PC-3 (cell line): ENCODE measurements around the gene TMEM223. TPM values are rescaled to one million over a fixed set of nuclear protein-coding genes. Genes with fewer than 3 reads are reported as not detected.
"Not testable (repeated sequence)": the region's sequence is repeated elsewhere in the genome, so short reads cannot be mapped to it uniquely, and the experiment has no call there.

Experiments used
- ATAC-seq: fragments of 200-7000 bp; cut with Tn5 transposase; 2 replicates; pipeline ENCODE4 v1.9.1; 2020; ENCODE audit warnings: mild to moderate bottlenecking, moderate library complexity
- Bru-seq: library from RNA; stranded (reverse); fragments of 400-500 nt; gene quantifications from one replicate; lab custom pipeline; 2021; lab: Mats Ljungman, UMichigan
- BruChase-seq, 2 experiments: library from RNA; stranded (reverse); fragments of 400-500 nt; gene quantifications; one replicate each; lab custom pipeline; 2021; lab: Mats Ljungman, UMichigan
- BruUV-seq: library from RNA; stranded (reverse); fragments of 400-500 nt; replicated peaks from 2 replicates; lab custom pipeline; 2021; lab: Mats Ljungman, UMichigan
- CTCF ChIA-PET: fragments of 300-600 bp; sonication (Branson Sonifier 250); formaldehyde crosslinking; loops from one replicate; lab custom pipeline; 2022; ENCODE audit warnings: antibody characterized with exemption; lab: Charles Lee
- POLR2A ChIA-PET: fragments of 300-600 bp; sonication (Branson Sonifier 250); formaldehyde crosslinking; loops from one replicate; lab custom pipeline; 2022; ENCODE audit warnings: antibody characterized with exemption; ENCODE audit not compliant: unreplicated experiment; lab: Charles Lee
- DNase-seq: peaks from one replicate; pipeline ENCODE4 v3.0.0-alpha.2; 2015
- H2AFZ ChIP-seq: fragments of 300-600 bp; sonication (generic); 2 replicates; pipeline ENCODE4 v1.6.0; 2016; ENCODE audit warnings: antibody characterized with exemption, low read length
- H3F3A ChIP-seq: fragments of 300-600 bp; sonication (generic); one replicate; pipeline ENCODE4 v1.6.0; 2017; ENCODE audit warnings: antibody characterized with exemption, low read length, control low read depth, mild to moderate bottlenecking; ENCODE audit not compliant: unreplicated experiment
- H3K27ac ChIP-seq: fragments of 300-600 bp; sonication (generic); 2 replicates; pipeline ENCODE4 v1.5.1; 2016; ENCODE audit warnings: mild to moderate bottlenecking, low read length
- H3K27me3 ChIP-seq: fragments of 300-600 bp; sonication (generic); 2 replicates; pipeline ENCODE4 v1.6.1; 2016; ENCODE audit warnings: low read length, mixed read lengths
- H3K36me3 ChIP-seq: fragments of 300-600 bp; sonication (generic); 2 replicates; pipeline ENCODE4 v1.6.1; 2016; ENCODE audit warnings: low read depth, mixed run types, low read length, mixed read lengths
- H3K4me1 ChIP-seq: fragments of 300-600 bp; sonication (generic); 2 replicates; pipeline ENCODE4 v1.5.1; 2016; ENCODE audit warnings: low read length; ENCODE audit not compliant: insufficient read depth
- H3K4me2 ChIP-seq: fragments of 300-600 bp; sonication (generic); 2 replicates; pipeline ENCODE4 v1.6.0; 2016; ENCODE audit warnings: low read length
- H3K4me3 ChIP-seq: fragments of 300-600 bp; sonication (generic); 2 replicates; pipeline ENCODE4 v1.5.1; 2016; ENCODE audit warnings: mild to moderate bottlenecking, low read length, mixed read lengths
- H3K79me2 ChIP-seq: fragments of 300-600 bp; sonication (generic); 2 replicates; pipeline ENCODE4 v1.6.1; 2017; ENCODE audit warnings: low read length, mixed read lengths
- H3K9ac ChIP-seq: fragments of 300-600 bp; sonication (generic); 2 replicates; pipeline ENCODE4 v1.6.0; 2016; ENCODE audit warnings: mild to moderate bottlenecking, low read length
- H3K9me2 ChIP-seq: fragments of 300-600 bp; sonication (generic); replicated peaks from 2 replicates; pipeline ENCODE4 v1.6.1; 2016; ENCODE audit warnings: mixed run types, low read length, mixed read lengths
- H3K9me3 ChIP-seq: fragments of 300-600 bp; sonication (generic); 2 replicates; pipeline ENCODE4 v1.6.1; 2016; ENCODE audit warnings: low read length, mixed read lengths
- H4K20me1 ChIP-seq: fragments of 300-600 bp; sonication (generic); 2 replicates; pipeline ENCODE4 v1.6.1; 2016; ENCODE audit warnings: low read length, mixed read lengths
- EZH2 ChIP-seq: fragments of 300-600 bp; sonication (generic); IDR thresholded peaks from one replicate; pipeline ENCODE4 v1.6.1; 2017; ENCODE audit warnings: antibody characterized with exemption, mild to moderate bottlenecking, low read length; ENCODE audit not compliant: unreplicated experiment
- EZH2phosphoT487 ChIP-seq: fragments of 300-600 bp; sonication (generic); IDR thresholded peaks from 2 replicates; pipeline ENCODE4 v1.6.1; 2018; ENCODE audit warnings: mild to moderate bottlenecking, antibody characterized with exemption, low read length, borderline replicate concordance
- intact Hi-C: fragments of 100-400 bp; cut with micrococcal nuclease; formaldehyde crosslinking; loops from 2 replicates; pipeline ENCODE4 v1.9.0; 2023
- long read RNA-seq: library from polyadenylated mRNA; unstranded; transcript quantifications from one replicate; pipeline ENCODE4 v2.0.0, GENCODE V29; 2021; ENCODE audit not compliant: unreplicated experiment
- total RNA-seq: library from RNA; depleted of rRNA; stranded (reverse); fragments of >200 nt; gene quantifications from 2 replicates; pipeline ENCODE4 v1.2.3, GENCODE V29; 2014; rRNA removed
- TF ChIP-seq, protein P1 (sequence below): fragments of 300-600 bp; sonication (generic); conservative IDR thresholded peaks from 2 replicates; pipeline ENCODE4 v1.5.1; 2017; ENCODE audit warnings: antibody characterized with exemption, low read depth, mild to moderate bottlenecking, low read length

Gene TMEM223, protein sequence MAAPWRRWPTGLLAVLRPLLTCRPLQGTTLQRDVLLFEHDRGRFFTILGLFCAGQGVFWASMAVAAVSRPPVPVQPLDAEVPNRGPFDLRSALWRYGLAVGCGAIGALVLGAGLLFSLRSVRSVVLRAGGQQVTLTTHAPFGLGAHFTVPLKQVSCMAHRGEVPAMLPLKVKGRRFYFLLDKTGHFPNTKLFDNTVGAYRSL
- total RNA-seq, result 37.5 and 49.6 TPM in 2 replicates
- percentile 76 among the genes with signal in this experiment for Bru-seq, nascent RNA
- percentile 81 among the genes with signal in this experiment for BruChase-seq, experiment 1, labeled RNA remaining after a 6-hour chase
- BruChase-seq, experiment 2, labeled RNA remaining after a 2-hour chase, result percentile 75 among the genes with signal in this experiment
- long read RNA-seq, transcript TMEM223-201 (2 exons, 1,288 nt), result major isoform, 25 of 41 reads
- long read RNA-seq, partial matches to known transcripts, result 0 of 41 reads
- long read RNA-seq, other reads (novel, unspliced or antisense), result 15 of 41 reads

DNA sequence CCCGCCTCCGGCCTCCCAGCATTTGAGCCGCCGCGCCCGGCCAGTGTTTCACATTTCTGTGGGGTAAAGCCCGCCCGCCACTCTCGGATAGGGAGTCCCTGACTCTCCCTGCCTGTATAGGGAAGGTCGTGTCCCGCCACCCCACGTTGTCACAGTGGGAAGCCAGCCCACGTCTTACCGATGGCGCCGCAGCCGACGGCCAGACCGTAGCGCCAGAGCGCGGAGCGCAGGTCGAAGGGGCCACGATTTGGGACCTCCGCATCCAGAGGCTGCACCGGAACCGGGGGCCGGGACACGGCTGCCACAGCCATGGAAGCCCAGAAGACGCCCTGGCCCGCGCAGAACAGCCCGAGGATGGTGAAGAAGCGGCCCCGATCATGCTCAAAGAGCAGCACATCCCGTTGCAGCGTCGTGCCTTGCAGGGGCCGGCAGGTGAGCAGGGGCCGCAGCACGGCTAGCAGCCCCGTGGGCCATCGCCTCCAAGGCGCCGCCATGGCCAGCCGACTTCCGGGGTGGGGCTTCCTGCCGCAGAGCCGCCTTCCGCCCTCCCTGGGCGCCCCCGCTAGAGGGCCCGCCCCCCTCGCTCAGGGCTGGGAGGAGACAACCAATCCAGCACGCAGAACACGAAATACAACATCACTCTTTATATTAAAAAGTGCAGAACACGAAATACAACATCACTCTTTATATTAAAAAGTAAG lies at the start of gene TMEM223:
TMEM223 (minus strand) TSS at position 506 of the 701 bp plus-strand sequence; CDS start at position 494, 12 bp downstream.
- DNase-seq, result peak; percentile 88
- Histone ChIP-seq H3K79me2 (peaks cover 36% of the 10 kb centered on the region), H3K4me3 (peak within 1 kb of the TSS; percentile 96), H3K9me3 (no peaks in the 10 kb centered on the region), H3F3A (peaks cover 15% of the 10 kb centered on the region), H4K20me1 (no peaks in the 10 kb centered on the region), H3K27ac (peak within 1 kb of the TSS; percentile 54), H3K36me3 (peaks cover 38% of the 10 kb centered on the region), H3K27me3 (no peaks in the 10 kb centered on the region), H3K9me2 (no peaks in the 10 kb centered on the region), H3K4me1 (peaks cover 27% of the 10 kb centered on the region), H3K4me2 (peak within 1 kb of the TSS; percentile 95), H3K9ac (peak within 1 kb of the TSS; percentile 87), H2AFZ (peak within 1 kb of the TSS; percentile 72)
- intact Hi-C loops, result no loop called here
- ChIA-PET CTCF (interaction anchor here (0.7 kb wide), 1 partner anchor 44 kb away, joined by 4 read pairs; no protein-coding TSS in a partner anchor), POLR2A (no interaction called here)
- BruUV-seq, result no TSS peak
- peak; percentile 68 for ATAC-seq
- TF ChIP-seq, protein P1, sequence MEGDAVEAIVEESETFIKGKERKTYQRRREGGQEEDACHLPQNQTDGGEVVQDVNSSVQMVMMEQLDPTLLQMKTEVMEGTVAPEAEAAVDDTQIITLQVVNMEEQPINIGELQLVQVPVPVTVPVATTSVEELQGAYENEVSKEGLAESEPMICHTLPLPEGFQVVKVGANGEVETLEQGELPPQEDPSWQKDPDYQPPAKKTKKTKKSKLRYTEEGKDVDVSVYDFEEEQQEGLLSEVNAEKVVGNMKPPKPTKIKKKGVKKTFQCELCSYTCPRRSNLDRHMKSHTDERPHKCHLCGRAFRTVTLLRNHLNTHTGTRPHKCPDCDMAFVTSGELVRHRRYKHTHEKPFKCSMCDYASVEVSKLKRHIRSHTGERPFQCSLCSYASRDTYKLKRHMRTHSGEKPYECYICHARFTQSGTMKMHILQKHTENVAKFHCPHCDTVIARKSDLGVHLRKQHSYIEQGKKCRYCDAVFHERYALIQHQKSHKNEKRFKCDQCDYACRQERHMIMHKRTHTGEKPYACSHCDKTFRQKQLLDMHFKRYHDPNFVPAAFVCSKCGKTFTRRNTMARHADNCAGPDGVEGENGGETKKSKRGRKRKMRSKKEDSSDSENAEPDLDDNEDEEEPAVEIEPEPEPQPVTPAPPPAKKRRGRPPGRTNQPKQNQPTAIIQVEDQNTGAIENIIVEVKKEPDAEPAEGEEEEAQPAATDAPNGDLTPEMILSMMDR, result no peak
- TF ChIP-seq EZH2phosphoT487, result no peak
- TF ChIP-seq EZH2, result no peak

DNA sequence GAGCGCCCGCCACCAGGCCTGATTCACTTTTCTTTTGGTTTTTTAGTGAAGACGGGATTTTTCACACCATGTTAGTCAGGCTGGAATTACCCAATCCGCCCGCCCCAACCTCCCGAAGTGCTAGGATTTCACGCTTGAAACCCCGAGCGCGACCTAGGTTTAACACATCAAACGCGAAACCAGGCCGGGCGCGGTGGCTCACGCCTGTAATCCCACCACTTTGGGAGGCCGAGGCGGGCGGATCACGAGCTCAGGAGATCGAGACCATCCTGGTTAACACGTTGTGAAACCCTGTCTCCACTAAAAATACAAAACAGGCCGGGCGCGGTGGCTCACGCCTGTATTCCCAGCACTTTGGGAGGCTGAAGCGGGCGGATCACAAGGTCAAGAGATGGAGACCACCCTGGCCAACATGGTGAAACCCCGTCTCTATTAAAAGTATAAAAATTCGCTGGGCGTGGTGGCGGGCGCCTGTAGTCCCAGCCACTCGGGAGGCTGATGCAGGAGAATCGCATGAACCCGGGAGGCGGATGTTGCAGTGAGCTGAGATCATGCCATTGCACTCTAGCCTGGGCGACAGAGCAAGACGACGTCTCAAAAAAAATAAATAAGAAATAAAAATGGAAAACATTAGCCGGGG lies 49.0 kb upstream of the TMEM223 start:
- intact Hi-C loops, result loop anchor here (1.0 to 2.0 kb wide), 5 partner anchors 9 to 114 kb away; partner anchors contain the start of genes HNRNPUL2, STX5, TEX54 and TMEM179B
- ChIA-PET CTCF (interaction anchor here (1.4 kb wide), 1 partner anchor 54 kb away, joined by 7 read pairs; the partner anchor contains the start of gene TMEM179B), POLR2A (interaction anchor here (0.5 to 2.2 kb wide), 32 partner anchors 9 to 1928 kb away, joined by 3 to 25 read pairs (median 4); partner anchors contain the start of genes C11orf98, CSKMT, GANAB and HNRNPUL2)
- H4K20me1 ChIP-seq, BruUV-seq, H3K27me3 ChIP-seq, H3K4me1 ChIP-seq, H3F3A ChIP-seq, H2AFZ ChIP-seq, H3K36me3 ChIP-seq, H3K9me2 ChIP-seq, H3K9me3 ChIP-seq: not testable (repeated sequence)
- H3K4me2 ChIP-seq, result peak overlapping the region; percentile 92
- peak; percentile 74 for DNase-seq
- peaks cover 36% of the 10 kb centered on the region for H3K79me2 ChIP-seq
- H3K4me3 ChIP-seq, result peak overlapping the region; percentile 89
- peak overlapping the region; percentile 72 for H3K27ac ChIP-seq
- H3K9ac ChIP-seq, result peak overlapping the region; percentile 95
- ATAC-seq, result peak; percentile 5
